GM18868 (cell line): ENCODE data around the gene PTPRO.

Experiments used
- ATAC-seq: cut with Tn5 transposase; IDR thresholded peaks from one replicate; pipeline ENCODE4 v1.9.1; 2021; ENCODE audit warnings: mild to moderate bottlenecking, moderate library complexity; ENCODE audit not compliant: unreplicated experiment

PTPRO gene

GRCh38 chr12:15634010-15634683 lies 311.8 kb downstream of the PTPRO start:
- ATAC-seq, result no peak

GRCh38 chr12:15636060-15636890 lies 314.0 kb downstream of the PTPRO start:
- no peak for ATAC-seq

DNA sequence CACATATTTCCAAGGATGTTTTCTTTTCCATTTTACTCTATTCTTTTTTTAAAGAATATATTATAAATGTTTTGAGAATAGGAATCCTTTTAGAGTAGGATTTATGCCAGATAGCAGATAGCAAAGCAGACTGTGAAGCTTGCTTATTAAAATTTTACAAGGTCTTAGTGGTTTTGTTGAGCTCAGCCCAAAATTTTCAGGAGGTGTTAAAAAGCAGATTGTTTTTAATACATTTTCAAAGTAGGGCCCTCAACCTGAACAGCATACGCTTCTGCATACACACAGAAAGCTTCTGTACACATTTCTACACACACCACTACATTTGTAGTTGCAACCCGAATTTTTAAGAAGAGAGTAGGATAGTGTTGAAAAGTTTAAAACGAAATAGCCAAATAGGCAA lies 315.9 kb downstream of the PTPRO start:
- ATAC-seq, result no peak

DNA sequence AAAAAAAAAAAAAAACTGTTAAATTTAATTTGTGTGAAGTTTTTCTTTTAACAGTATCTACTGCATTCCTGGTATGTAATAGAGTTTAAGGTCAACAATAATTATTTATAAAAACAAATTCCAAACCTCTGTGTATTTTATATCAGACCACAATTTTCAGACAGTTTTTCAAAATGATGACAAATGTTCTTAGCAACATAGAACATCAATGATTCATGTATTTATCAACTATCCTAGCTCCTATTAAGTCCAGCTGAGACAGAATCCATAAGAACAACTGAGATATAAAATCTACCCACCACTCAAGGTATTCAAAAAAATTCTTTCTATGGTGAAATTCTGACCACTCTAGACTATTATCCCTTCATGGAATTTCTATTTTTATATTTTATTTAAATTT lies 322.4 kb downstream of the PTPRO start:
- ATAC-seq, result no peak

DNA sequence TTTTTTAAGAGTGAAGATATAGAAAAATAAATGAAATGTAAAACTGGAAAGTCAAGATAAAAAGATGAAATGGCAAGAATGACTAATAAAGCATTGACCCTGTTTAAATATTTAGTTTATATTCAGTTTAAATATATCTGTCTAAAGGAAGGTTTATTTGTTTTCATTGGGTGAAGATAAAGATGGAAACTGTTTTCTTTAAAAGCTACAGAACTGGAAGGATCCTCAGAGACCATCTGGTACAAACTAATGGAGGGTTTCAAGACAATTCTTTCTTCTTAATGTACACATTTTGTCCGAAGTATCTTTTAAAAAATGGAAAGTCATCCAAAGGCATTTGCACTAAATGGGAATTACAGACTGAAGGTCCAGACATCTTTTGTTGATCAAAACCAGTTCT lies 324.3 kb downstream of the PTPRO start:
- no peak for ATAC-seq
